ENCODE results near the gene PDGFA. TPM values are rescaled to one million over a fixed set of nuclear protein-coding genes. Genes with fewer than 3 reads are reported as not detected.

The PDGFA gene
- total RNA-seq, 1 experiment from 2014 or later = 129 TPM

DNA sequence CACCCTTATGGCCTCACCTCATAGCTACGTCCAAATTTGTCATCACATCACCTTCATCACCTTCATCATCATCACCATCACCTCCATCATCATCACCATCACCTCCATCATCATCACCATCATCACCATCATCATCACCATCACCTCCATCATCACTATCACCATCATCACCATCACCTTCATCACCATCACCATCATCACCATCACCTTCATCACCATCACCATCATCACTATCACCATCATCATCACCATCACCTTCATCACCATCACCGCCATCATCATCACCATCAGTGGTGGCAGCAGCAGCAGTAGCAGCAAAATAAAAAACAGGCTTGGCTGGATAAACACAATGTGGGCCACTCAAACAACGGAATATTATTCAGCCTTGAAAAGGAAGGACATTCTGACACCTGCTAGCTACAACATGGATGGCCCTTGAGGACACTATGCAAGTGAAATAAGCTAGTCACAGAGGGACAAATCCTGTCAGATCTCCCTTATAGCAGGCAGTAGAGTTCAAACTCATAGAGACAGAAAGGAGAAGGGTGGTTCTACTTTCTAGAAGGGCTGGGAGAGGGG, 47.7 kb upstream of the PDGFA start (continued):
- TF ChIP-seq, protein P1, sequence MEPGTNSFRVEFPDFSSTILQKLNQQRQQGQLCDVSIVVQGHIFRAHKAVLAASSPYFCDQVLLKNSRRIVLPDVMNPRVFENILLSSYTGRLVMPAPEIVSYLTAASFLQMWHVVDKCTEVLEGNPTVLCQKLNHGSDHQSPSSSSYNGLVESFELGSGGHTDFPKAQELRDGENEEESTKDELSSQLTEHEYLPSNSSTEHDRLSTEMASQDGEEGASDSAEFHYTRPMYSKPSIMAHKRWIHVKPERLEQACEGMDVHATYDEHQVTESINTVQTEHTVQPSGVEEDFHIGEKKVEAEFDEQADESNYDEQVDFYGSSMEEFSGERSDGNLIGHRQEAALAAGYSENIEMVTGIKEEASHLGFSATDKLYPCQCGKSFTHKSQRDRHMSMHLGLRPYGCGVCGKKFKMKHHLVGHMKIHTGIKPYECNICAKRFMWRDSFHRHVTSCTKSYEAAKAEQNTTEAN (CRISPR knock-in tag; IDR thresholded peaks at IDR 0.05) = no peak
- TF ChIP-seq NR2C2 (CRISPR knock-in tag; IDR thresholded peaks at IDR 0.05) (no peak), FOXP1 (CRISPR knock-in tag; IDR thresholded peaks at IDR 0.05; ENCODE audit: borderline replicate concordance) (no peak)

DNA sequence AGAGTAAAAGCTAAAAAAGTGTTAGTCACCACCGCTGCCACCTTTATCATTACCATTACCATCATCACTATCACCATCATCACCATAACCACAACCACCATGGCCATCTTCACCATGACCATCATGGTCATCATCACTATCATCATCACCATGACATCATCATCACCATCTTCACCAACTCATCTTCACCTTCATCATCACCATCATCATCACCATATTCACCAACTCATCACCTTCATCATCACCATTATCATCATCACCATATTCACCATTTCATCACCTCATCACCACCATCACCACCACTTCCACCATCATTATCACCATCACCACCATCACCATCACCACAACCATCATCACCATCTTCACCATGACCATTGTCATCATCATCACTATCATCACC, 46.5 kb upstream of the PDGFA start:
- TF ChIP-seq NFYB (CRISPR knock-in tag; conservative IDR thresholded peaks at IDR 0.05; ENCODE audit: low read depth) = no peak
- no peak for TF ChIP-seq SMAD4 (CRISPR knock-in tag; IDR thresholded peaks at IDR 0.05)
- TF ChIP-seq ESRRA (CRISPR knock-in tag; IDR thresholded peaks at IDR 0.05; ENCODE audit: borderline replicate concordance) = no peak
- TF ChIP-seq, protein P2, sequence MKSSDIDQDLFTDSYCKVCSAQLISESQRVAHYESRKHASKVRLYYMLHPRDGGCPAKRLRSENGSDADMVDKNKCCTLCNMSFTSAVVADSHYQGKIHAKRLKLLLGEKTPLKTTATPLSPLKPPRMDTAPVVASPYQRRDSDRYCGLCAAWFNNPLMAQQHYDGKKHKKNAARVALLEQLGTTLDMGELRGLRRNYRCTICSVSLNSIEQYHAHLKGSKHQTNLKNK (CRISPR knock-in tag; IDR thresholded peaks at IDR 0.05) = no peak
- TF ChIP-seq SOX15 (CRISPR knock-in tag; IDR thresholded peaks at IDR 0.05) = no peak
- no peak for TF ChIP-seq ZNF232 (CRISPR knock-in tag; IDR thresholded peaks at IDR 0.05)
- POLR2A ChIA-PET = no interaction called here
- no peak for ATAC-seq

DNA sequence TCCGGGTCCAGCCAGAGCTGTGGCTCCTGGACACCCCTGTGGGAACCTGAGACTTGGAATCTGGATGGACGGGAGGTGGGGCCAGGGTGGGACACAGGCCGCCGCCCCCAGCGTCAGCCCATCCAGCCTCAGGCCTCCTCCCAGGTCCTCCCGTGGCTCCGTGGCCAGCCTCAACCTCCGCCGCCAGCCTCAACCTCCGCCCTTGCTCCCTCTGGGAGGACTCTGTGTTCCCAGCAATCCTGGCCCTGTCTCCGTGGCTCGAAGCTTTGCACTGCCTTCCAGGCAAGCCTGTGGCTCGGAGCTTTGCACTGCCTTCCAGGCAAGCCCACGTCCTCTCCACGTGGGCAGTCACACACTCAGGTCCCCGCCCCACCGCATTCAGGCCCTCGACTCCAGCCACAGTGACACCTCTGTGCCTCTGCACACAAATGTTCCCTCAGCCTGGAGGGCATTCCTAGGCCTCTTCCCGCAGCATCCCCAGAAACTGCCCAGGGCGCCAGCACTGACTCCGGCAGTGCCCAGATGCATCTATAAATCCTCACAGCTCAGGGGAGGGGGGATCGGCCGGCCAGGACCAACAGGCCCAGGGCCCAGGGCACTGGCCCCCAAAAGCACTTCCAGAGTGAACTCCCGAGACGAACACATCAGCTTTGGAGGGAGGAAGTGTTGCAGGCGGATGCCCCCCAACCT, 44.7 kb upstream of the PDGFA start:
- POLR2A ChIA-PET = no interaction called here
- H3K4me1 Mint-ChIP-seq = no peaks in the 10 kb centered on the region
- DNase-seq (ENCODE audit: low spot score) (no peak), ATAC-seq (no peak)
- H3K9me3 Mint-ChIP-seq = no peaks in the 10 kb centered on the region
- H3K4me3 Mint-ChIP-seq = no peak overlapping the region
- no peaks in the 10 kb centered on the region for H3K36me3 Mint-ChIP-seq
- peak overlapping the region; percentile 60; the same call in 1 of the 2 replicates for H3K27ac Mint-ChIP-seq
- CTCF ChIA-PET = no interaction called here
- TF ChIP-seq, protein P3, sequence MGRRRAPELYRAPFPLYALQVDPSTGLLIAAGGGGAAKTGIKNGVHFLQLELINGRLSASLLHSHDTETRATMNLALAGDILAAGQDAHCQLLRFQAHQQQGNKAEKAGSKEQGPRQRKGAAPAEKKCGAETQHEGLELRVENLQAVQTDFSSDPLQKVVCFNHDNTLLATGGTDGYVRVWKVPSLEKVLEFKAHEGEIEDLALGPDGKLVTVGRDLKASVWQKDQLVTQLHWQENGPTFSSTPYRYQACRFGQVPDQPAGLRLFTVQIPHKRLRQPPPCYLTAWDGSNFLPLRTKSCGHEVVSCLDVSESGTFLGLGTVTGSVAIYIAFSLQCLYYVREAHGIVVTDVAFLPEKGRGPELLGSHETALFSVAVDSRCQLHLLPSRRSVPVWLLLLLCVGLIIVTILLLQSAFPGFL (CRISPR knock-in tag; IDR thresholded peaks at IDR 0.05; ENCODE audit: borderline replicate concordance) = no peak
- TF ChIP-seq ETV6 (CRISPR knock-in tag; IDR thresholded peaks at IDR 0.05) = no peak
- no peak for TF ChIP-seq ZNF423 (CRISPR knock-in tag; IDR thresholded peaks at IDR 0.05)
- TF ChIP-seq, protein P4, sequence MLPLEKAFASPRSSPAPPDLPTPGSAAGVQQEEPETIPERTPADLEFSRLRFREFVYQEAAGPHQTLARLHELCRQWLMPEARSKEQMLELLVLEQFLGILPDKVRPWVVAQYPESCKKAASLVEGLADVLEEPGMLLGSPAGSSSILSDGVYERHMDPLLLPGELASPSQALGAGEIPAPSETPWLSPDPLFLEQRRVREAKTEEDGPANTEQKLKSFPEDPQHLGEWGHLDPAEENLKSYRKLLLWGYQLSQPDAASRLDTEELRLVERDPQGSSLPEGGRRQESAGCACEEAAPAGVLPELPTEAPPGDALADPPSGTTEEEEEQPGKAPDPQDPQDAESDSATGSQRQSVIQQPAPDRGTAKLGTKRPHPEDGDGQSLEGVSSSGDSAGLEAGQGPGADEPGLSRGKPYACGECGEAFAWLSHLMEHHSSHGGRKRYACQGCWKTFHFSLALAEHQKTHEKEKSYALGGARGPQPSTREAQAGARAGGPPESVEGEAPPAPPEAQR (CRISPR knock-in tag; IDR thresholded peaks at IDR 0.05) = no peak
- TF ChIP-seq EMX1 (CRISPR knock-in tag; IDR thresholded peaks at IDR 0.05) = no peak
- TF ChIP-seq ELF4 (CRISPR knock-in tag; IDR thresholded peaks at IDR 0.05; ENCODE audit: low read depth) = no peak
- TF ChIP-seq, protein P5, sequence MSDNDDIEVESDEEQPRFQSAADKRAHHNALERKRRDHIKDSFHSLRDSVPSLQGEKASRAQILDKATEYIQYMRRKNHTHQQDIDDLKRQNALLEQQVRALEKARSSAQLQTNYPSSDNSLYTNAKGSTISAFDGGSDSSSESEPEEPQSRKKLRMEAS (CRISPR knock-in tag; IDR thresholded peaks at IDR 0.05) = no peak
- no peak for TF ChIP-seq SOX15 (CRISPR knock-in tag; IDR thresholded peaks at IDR 0.05)
- TF ChIP-seq RELA (CRISPR knock-in tag; IDR thresholded peaks at IDR 0.05; ENCODE audit: borderline replicate concordance) = no peak
- TF ChIP-seq, protein P6, sequence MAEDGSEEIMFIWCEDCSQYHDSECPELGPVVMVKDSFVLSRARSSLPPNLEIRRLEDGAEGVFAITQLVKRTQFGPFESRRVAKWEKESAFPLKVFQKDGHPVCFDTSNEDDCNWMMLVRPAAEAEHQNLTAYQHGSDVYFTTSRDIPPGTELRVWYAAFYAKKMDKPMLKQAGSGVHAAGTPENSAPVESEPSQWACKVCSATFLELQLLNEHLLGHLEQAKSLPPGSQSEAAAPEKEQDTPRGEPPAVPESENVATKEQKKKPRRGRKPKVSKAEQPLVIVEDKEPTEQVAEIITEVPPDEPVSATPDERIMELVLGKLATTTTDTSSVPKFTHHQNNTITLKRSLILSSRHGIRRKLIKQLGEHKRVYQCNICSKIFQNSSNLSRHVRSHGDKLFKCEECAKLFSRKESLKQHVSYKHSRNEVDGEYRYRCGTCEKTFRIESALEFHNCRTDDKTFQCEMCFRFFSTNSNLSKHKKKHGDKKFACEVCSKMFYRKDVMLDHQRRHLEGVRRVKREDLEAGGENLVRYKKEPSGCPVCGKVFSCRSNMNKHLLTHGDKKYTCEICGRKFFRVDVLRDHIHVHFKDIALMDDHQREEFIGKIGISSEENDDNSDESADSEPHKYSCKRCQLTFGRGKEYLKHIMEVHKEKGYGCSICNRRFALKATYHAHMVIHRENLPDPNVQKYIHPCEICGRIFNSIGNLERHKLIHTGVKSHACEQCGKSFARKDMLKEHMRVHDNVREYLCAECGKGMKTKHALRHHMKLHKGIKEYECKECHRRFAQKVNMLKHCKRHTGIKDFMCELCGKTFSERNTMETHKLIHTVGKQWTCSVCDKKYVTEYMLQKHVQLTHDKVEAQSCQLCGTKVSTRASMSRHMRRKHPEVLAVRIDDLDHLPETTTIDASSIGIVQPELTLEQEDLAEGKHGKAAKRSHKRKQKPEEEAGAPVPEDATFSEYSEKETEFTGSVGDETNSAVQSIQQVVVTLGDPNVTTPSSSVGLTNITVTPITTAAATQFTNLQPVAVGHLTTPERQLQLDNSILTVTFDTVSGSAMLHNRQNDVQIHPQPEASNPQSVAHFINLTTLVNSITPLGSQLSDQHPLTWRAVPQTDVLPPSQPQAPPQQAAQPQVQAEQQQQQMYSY (CRISPR knock-in tag; IDR thresholded peaks at IDR 0.05) = no peak
- TF ChIP-seq, protein P7, sequence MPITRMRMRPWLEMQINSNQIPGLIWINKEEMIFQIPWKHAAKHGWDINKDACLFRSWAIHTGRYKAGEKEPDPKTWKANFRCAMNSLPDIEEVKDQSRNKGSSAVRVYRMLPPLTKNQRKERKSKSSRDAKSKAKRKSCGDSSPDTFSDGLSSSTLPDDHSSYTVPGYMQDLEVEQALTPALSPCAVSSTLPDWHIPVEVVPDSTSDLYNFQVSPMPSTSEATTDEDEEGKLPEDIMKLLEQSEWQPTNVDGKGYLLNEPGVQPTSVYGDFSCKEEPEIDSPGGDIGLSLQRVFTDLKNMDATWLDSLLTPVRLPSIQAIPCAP (CRISPR knock-in tag; IDR thresholded peaks at IDR 0.05) = no peak
- TF ChIP-seq, protein P8, sequence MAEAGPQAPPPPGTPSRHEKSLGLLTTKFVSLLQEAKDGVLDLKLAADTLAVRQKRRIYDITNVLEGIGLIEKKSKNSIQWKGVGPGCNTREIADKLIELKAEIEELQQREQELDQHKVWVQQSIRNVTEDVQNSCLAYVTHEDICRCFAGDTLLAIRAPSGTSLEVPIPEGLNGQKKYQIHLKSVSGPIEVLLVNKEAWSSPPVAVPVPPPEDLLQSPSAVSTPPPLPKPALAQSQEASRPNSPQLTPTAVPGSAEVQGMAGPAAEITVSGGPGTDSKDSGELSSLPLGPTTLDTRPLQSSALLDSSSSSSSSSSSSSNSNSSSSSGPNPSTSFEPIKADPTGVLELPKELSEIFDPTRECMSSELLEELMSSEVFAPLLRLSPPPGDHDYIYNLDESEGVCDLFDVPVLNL (CRISPR knock-in tag; IDR thresholded peaks at IDR 0.05; ENCODE audit: borderline replicate concordance, low read depth) = no peak
- TF ChIP-seq SMAD4 (CRISPR knock-in tag; IDR thresholded peaks at IDR 0.05) = no peak
- TF ChIP-seq CREB1 (CRISPR knock-in tag; IDR thresholded peaks at IDR 0.05) = no peak
- no peak for TF ChIP-seq NFYB (CRISPR knock-in tag; conservative IDR thresholded peaks at IDR 0.05; ENCODE audit: low read depth)
- no peak for TF ChIP-seq ZBTB21 (CRISPR knock-in tag; IDR thresholded peaks at IDR 0.05; ENCODE audit: borderline replicate concordance)
- no peak for TF ChIP-seq TEAD4 (CRISPR knock-in tag; IDR thresholded peaks at IDR 0.05)
- no peaks in the 10 kb centered on the region for H3K27me3 Mint-ChIP-seq (ENCODE audit: low read depth)

More for the DNA sequence above, 46.5 kb upstream of the PDGFA start:
- CTCF ChIA-PET = no interaction called here
- H3K9me3 Mint-ChIP-seq = no peaks in the 10 kb centered on the region
- DNase-seq (ENCODE audit: low spot score) = no peak
- H3K36me3 Mint-ChIP-seq = no peaks in the 10 kb centered on the region
- H3K27ac Mint-ChIP-seq = no peak overlapping the region
- no peaks in the 10 kb centered on the region for H3K27me3 Mint-ChIP-seq (ENCODE audit: low read depth)
- no peaks in the 10 kb centered on the region for H3K4me1 Mint-ChIP-seq
- H3K4me3 Mint-ChIP-seq = no peak overlapping the region
